Urothelium cell line (cell line): ENCODE measurements around the gene CDKN2AIP.
A peak's percentile ranks its signal among the peaks of the same experiment; 100 is the strongest.
"Not testable (repeated sequence)": the region's sequence is repeated elsewhere in the genome, so short reads cannot be mapped to it uniquely, and the experiment has no call there.

Source experiments
- DNase-seq: peaks from one replicate; pipeline ENCODE4 v3.0.0; 2011; ENCODE audit warnings: low spot score, mixed read lengths
- FAIRE-seq: peaks from 2 replicates; lab custom pipeline; 2011; peaks lifted over from hg19 to GRCh38; lab: Jason Lieb, UNC

CDKN2AIP gene

DNA sequence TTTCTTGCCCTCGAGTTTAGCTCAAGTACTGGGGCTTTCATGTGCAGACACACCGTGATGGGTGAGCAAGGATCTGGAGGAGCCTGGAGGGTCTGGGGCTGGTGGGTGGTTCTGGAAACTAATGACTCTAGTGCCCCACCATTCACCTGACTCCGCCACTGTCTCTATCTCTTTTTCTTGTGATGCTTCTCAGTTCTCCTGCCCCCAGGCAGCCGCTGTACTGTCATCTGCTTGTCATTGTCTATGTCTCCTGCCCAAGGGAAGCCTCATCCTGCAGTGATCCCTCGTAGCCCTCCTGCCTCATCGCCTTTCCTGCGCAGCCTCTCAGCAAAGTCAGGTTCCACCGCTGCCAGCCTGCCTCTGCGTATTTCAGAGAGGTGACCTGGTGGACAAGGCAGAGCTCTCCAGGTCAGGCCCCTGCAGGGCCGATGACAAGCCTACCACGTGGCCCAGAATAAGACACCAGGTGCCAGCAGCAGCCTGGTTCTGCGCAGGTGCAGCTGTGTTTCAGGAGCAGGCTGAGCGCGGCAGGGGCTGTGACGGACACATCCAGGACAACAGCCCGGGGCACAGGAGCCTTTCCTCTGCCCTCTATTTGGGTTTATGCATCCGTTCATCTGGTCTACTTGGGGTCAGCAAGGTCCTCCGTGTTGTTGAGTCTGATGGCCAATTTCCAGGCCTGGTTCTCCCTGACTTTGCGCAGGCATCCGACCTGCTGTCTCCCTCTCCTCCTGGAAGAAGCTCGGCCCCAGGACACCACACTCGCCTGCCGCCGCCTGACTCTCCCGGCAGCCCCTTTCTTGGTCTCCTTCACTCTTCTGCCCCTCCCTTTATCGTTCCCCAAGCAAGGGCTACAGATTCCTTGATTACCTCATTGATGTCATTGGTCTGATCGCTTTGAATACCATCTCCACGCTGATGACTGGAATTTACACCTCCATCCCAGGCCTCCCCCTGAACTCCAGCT, 30.9 kb upstream of the CDKN2AIP start:
- FAIRE-seq (no peak), DNase-seq (no peak)

DNA sequence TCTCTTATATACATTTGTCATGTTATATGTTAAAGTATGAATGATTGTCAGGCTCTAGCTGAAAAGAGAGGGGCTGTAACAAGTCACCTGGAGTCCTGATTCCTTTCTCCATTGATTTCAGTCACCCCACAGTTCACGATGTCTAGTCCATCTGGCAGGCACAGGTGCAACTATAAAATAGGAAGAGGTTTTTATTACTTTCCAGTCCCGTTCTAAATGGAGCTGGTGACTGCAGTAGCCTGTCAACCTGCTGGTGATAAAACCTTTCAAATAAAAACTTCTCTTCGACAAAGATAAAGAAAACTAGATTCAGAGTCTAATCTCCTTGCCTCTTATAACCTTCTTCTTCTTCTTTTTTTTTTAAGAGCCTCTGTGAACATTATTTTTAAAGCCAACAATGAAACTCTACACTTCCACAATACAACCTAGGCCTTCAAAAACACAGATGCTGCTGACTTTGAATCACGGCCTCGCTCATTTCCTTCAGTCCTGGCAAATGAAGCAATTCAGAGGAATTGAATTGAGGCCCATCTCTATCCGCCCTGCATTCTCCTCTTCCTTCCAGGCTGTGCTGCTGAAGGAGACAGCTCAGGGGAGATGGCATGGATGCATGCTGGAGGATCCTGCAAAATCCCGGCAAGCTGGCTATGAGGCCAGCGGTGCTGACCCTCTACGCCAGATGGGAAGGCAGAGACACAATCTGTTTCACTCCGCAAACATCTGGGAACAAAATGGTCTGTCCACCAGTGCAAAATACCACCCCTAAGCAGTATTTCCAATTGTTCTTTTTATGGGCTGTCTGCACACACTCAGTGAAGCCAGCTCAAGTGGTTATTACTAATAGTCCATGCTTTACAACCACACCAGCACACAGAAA, 27.3 kb upstream of the CDKN2AIP start:
- DNase-seq = no peak
- no peak for FAIRE-seq

DNA sequence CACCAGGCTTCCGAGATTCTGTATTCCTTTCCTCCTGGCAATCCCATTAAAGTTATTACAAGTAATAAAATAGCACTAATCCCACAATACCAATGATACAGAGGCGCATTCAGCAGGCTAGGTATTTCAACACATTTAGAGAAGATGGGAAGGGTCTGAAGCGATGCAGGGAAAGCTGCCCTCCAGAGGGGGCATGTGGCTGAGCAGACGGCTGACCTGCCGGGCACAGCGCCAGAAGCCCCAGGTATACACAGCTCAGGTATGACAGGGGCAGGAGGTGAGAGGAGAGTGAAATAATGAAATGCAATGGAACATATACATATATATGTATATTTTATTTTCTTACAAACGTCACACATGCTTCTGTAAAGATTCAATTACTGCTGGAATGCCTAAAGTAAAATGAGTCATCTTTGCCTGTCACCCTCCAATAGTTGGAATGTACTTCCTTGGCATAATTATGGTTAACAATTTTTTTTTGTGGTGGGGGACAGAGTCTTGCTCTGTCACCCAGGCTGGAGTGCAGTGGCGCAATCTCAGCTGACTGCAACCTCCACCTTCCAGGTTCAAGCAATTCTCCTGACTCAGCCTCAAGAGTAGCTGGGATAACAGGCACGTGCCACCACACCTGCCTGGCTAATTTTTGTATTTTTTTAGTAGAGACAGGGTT, 21.3 kb upstream of the CDKN2AIP start:
- FAIRE-seq = no peak
- no peak for DNase-seq

DNA sequence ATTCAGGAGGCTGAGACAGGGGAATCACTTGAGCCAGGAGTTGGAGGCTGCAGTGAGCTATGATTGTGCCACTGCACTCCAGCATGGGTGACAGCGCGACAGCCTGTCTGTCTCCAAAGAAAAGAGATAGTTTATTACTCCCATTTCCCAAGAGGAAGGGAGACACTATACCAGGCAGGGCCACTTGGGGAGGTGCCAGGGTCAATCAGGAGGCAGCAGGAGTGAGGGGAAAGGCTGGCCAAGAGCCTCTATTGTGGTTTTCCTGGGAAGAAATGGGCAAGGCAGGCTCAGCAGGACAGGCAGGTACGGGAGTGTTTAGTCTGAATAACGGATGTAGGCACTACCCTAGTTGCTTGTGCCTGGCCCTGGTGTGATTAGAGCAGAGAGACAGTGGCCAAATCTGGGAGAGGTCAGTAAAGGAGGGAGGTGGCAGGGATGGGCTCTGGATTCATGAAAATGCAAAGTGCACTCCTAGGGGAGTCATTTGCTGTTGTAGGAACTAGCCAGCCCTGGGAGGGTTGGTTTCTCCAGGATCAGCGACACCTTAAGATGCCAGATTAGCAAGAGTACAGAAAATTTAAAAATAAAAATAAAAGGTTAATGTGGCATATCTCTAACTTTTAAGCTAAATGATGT, 20.2 kb upstream of the CDKN2AIP start:
- DNase-seq = no peak
- no peak for FAIRE-seq

DNA sequence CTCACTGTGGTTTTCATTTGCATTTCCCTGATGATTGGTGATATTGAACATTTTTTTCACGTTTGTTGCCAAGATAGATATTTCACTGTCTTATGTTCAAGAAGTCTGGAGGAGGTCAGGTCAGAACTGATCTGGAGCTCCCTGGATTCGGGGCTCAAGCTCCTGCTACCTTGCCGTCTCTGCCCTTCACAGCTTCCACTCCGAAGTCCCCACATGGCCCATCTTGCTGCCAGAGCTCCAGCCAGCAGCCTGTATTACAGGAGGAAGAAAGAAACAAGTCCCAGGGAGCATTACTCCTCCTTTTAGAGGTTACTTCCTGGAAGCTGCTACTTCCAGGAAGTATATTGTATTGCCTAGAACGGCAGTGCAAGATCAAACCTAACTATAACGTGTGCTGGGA, 17.9 kb upstream of the CDKN2AIP start:
- FAIRE-seq (no peak), DNase-seq (no peak)

DNA sequence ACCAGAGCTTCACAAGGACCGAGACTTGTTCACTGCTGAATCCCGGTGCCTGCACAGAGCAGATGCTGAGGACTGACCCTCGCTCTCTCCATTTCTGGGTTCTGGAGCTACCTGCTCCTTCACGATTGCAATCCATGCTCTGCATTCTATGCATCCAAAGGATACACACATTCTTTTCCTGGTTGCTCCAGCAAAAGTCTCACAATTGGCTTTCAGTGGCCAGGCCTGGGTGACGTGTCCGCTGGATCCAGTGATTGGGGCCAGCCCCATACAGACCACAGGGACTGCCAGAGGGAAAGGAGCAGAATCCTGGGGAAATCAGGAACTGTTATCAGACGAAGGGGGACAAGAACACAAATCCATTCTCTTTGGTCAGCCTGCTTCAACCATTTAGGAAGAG, 14.9 kb upstream of the CDKN2AIP start:
- no peak for FAIRE-seq

DNA sequence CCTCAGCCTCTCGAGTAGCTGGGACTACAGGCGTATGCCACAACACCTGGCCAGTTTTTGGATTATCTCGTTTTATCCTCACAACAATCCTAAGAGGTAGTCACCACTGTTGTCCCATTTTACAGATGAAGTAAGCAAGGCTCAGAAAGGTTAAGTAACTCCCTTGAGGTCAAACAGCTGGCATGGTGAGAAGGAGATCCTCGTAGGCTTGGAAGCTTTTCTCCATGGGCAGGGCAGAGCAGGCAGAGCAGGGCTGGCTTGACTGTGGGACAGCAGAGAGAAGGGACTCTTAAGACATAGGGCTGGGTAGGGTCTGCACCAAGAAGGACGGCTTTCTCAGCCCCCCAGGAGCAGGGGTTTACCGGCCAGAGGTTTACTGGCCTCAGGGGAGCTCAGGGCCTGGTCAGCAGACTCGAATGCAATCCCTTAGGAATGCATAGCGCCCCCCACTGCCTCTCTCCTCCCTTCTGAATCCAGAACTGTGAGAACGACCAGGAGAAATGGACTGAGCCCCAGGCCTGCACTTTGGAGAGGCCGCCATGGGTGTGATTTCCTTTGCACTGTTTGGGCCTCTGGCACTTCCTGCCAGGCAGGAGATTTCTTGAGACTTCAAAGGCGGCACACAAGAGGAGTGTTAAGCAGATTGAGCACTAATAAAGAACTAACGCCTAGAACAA, 14.0 kb upstream of the CDKN2AIP start:
- no peak for FAIRE-seq
- no peak for DNase-seq

More for the DNA sequence above, 14.9 kb upstream of the CDKN2AIP start:
- DNase-seq = no peak

DNA sequence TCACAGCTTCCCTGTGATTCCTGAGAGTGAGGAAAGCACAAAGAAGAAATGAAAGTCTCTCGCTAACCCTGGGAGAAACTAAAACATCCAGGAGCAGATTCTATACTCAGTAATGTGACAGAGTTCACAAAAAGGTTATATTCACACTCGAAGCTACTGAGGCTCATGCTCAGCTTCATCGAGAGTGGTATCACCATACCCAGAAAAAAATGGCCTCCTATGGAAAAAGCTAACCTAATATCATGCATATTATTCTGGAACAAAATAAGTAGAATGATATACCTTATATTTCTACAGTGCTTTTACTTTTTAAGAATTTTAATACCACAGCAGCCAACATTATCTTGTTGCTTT, 13.5 kb upstream of the CDKN2AIP start:
- DNase-seq (no peak), FAIRE-seq (no peak)

DNA sequence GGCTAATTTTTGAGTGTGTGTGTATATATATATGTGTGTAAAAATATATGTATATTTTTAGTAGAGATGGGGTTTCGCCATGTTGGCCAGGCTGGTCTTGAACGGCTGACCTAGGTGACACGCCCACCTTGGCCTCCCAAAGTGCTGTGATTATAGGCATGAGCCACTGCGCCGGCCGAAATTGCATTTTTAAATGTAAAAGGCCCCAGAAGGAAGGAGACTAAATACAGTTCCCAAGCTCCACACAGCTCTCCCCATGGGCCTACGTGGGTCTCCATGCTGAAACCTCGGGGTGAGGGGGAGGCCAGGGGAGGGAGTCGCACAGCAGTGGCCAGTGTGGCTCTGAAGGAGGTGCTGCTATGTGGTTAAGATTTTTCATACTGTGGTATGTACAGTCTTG, 12.8 kb upstream of the CDKN2AIP start:
- DNase-seq (no peak), FAIRE-seq (no peak)

DNA sequence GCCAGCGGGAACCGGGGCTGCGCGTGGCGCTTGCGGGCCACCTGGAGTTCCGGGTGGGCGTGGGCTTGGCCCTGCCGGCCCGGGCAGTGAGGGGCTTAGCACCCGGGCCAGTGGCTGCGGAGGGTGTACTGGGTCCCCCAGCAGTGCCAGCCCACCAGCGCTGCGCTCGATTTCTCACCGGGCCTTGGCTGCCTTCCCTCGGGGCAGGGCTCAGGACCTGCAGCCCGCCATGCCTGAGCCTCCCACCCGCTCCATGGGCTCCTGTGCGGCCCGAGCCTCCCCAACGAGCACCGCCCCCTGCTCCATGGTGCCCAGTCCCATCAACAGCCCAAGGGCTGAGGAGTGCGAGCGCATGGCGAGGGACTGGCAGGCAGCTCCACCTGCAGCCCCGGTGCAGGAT, 11.3 kb upstream of the CDKN2AIP start:
- not testable (repeated sequence) for DNase-seq, FAIRE-seq

DNA sequence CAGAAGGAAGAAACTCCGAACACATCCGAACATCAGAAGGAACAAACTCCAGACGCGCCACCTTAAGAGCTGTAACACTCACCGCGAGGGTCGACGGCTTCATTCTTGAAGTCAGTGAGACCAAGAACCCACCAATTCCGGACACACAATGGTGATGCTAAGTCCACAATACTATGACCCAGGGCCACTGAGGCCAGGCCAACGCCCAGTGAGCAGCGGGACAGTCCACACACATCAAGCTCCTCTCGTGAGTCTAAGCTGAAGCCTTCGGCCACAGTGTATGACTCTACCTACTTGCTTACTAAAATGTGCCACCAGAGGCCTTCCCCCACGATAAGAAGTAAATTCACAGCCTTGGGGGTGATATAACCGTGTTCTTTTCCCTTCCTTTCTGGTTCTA, 10.2 kb upstream of the CDKN2AIP start:
- FAIRE-seq = no peak
- no peak for DNase-seq

DNA sequence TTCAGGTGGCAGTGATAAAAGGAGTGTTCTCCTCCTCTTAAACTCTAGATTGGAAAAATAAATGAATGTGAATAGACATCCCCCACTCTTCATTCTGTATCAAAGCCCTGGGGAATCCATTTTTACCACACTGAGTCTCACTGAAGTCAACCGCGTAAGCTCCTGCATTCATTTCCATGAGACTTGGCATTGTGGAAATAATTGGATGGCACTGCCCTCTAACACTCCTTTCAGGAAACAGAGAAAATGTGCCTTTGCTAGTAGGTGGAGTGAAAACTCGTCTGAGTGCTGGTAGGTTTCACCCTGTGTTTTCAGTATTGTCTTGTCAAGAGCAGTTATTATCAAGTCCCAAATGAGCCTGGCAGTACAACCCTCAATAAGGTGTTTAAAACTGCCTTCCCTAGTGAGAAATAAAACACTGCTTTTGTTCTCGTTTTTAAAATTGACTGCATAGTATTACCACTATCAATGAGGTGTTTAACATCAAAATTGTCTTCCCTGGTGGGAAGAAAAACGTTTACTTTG, 9.7 kb upstream of the CDKN2AIP start:
- FAIRE-seq (no peak), DNase-seq (no peak)

DNA sequence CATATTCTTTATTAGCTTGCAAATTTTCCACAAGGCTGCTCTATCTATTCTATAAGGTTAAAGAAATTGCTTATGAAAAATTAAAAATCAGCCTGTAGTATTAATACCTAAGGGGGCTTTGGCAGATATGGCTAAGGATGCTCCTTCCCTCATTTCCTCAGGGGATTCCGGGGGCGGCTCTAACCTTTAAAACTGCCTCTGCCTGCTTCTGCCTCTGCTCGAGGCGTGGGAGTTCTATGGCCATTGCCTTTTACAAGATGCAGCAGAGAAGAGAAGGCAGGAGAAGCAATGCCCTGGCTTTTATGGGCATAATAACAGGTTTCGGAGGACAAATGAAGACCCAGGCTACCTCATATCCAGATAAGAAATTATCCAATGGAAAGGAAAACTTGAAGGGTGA, 8.6 kb upstream of the CDKN2AIP start:
- FAIRE-seq (no peak), DNase-seq (no peak)

DNA sequence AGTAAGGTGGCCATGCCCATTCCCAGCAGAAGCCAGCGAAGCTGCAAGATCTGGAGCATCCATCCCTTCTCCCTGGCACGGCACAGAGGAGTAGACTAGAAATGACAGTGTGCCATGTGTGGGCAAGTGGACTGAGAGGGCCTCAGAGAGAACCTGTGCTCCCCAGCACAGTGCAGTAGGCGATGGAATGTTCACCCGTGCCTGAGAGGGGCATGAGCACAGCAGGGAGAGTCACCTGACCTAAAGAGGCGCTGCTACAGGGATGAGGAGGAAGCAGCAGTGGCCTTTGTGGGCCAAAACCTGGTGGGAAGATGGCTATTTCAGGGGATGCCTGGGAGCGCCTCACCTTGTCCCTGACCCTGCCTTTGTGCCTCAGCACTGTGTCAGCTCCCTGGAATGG, 8.0 kb upstream of the CDKN2AIP start:
- no peak for FAIRE-seq
- no peak for DNase-seq

DNA sequence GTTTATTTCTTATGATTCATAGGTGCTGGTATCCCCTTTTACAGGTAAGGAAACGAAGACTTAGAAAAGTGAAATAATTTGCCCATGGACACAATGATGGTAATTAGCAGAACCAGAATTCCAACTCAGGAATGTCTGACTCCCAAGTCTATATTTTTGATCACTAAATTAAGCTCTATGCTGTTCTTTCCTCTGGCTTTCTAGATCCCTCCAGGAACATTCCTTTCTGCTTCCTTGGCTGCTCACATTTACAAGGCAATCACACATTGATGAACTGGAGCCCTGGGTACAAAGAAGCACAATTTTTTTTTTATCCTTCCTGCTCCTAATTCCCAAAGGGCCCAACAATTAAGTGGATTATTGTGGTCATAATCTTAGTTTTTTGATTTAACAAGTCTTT, 7.0 kb upstream of the CDKN2AIP start:
- DNase-seq = no peak
- no peak for FAIRE-seq

DNA sequence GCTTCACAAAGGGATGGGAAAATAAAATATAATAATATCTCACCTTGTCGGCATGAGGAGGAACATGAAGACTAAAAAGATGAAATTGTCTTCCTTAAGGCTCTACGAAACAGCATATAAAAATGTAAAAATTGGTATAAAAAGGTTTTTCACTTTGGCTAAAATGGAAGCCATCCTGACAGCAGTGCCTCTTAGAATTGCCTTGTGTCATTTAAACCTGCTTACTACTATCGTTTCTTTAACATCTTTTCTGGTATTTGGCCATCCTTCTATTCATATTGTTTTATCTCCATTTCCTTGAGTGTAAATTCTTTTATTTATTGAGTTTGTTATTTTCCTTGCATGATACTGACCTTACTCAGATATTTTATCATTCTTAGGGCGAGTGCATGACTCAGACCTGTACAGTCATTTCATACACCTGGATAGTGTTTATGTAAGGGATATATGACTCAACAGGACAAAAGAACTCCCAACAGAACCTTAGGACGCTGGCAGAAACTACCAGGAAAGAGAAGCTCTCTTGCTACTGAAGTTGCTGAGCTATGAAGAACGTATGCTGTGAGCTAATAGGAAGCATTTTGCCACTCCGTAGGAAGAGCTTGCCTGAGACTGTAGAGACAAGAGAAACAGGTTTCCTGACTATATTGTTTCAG, 5.8 kb upstream of the CDKN2AIP start:
- FAIRE-seq (no peak), DNase-seq (peak; percentile 75)

DNA sequence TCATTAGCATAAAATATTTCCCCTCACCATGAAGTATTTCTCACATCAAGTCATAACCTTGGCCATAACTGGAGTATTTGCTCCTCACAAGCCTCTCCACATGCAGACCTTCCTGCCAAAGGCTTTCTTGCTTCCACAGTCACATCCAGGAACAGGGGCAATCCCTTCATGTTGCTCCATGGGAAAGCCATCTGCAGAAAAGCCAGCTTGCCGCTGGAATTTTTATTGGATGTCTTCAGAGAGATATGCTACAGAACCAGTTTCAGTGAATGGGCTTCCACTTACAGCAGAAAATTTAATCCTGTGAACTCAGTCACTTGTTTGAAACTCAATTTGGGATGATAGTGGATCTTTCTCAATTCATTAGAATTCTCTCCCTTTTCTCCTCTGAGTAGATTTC, 3.2 kb upstream of the CDKN2AIP start:
- FAIRE-seq = no peak
- no peak for DNase-seq

DNA sequence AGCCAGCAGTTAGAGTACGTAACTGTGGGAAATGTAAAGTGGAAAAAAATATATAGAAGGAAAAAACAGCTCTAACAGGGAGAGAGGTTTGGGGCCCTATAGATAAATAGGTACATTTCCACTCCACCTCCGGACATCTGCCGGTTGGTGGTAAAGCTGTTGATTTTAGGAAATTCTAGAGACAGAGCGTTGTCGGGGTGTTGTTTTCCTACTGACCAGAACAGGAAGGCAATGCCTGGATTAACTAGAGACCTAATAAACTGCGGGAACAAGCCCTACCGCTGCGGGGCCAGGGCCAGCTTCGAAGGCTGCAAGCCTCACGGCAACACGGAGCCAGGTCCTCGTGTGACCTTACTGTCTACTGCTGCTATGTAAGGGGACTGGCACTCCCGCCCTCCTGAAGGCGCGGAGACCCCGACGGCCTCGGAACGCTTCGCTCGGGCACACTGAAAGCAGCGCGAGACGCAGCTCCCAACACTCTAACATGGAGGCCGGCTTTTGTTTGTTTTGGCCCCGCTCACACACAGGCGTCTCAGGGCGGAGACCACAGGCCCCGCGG, 702 bp upstream of the CDKN2AIP start:
- peak; percentile 44 for DNase-seq
- no peak for FAIRE-seq

DNA sequence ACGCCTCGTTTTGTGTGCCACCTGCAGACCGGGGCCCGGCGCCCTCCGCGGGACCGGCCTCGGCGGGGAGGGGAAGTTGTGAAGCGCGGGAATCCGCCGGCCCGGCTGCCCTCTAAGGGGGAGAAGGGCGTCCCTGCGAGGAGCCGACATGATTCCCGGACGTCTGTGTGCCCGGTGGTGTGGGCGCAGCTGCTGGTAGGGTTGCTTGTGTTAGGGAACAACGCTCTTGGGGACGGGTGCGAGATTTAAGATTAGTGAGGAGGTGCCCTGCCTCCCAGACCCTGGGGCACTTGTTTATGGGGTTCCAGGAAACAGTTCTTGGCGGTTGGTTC, 627 bp downstream of the CDKN2AIP start:
- no peak for FAIRE-seq
- DNase-seq = no peak
